ENCODE results near the gene MAFB.
"Not testable (repeated sequence)": the region's sequence is repeated elsewhere in the genome, so short reads cannot be mapped to it uniquely, and the experiment has no call there.

MAFB gene

GRCh38 chr20:40689100-40689942 is at the start of gene MAFB:
TSS of gene MAFB (minus strand) at chr20:40689236. CDS start at chr20:40688850, 386 bp downstream.
- peak; percentile 48 to 64 for DNase-seq

- DNase-seq, result not testable (repeated sequence)
Measured at GRCh38 chr20:40736468-40736867, 47.4 kb upstream of the MAFB start.

- DNase-seq, result no peak
Measured at GRCh38 chr20:40728996-40729395, 40.0 kb upstream of the MAFB start.

- peak in 1 of 2 experiments; percentile 6 for DNase-seq
Measured at GRCh38 chr20:40728470-40728869, 39.4 kb upstream of the MAFB start.

GRCh38 chr20:40727960-40728359 is 38.9 kb upstream of the MAFB start:
- no peak for DNase-seq

- DNase-seq, result no peak
Measured at GRCh38 chr20:40726776-40727175, 37.7 kb upstream of the MAFB start.

GRCh38 chr20:40724566-40724965 is 35.5 kb upstream of the MAFB start:
- DNase-seq, result no peak

GRCh38 chr20:40720826-40721225 is 31.8 kb upstream of the MAFB start:
- DNase-seq, result no peak

GRCh38 chr20:40720099-40720498 is 31.1 kb upstream of the MAFB start:
- no peak for DNase-seq

- DNase-seq, result no peak
Measured at GRCh38 chr20:40718982-40719729, 30.1 kb upstream of the MAFB start.

GRCh38 chr20:40718214-40718977 is 29.4 kb upstream of the MAFB start:
- no peak for DNase-seq

- no peak for DNase-seq
Measured at GRCh38 chr20:40717343-40717865, 28.4 kb upstream of the MAFB start.

- no peak for DNase-seq
Measured at GRCh38 chr20:40715491-40715890, 26.5 kb upstream of the MAFB start.

- no peak for DNase-seq
Measured at GRCh38 chr20:40714916-40715315, 25.9 kb upstream of the MAFB start.

- DNase-seq, result no peak
Measured at GRCh38 chr20:40714109-40714508, 25.1 kb upstream of the MAFB start.

- no peak for DNase-seq
Measured at GRCh38 chr20:40713508-40713907, 24.5 kb upstream of the MAFB start.

- DNase-seq, result no peak
Measured at GRCh38 chr20:40711079-40711478, 22.0 kb upstream of the MAFB start.

- DNase-seq, result no peak
Measured at GRCh38 chr20:40710603-40711002, 21.6 kb upstream of the MAFB start.

- peak in 1 of 2 experiments; percentile 31 for DNase-seq
Measured at GRCh38 chr20:40706977-40707582, 18.0 kb upstream of the MAFB start.

GRCh38 chr20:40705413-40705812 is 16.4 kb upstream of the MAFB start:
- DNase-seq, result no peak

- no peak for DNase-seq
Measured at GRCh38 chr20:40704828-40705227, 15.8 kb upstream of the MAFB start.

GRCh38 chr20:40703975-40704530 is 15.0 kb upstream of the MAFB start:
- no peak for DNase-seq
